ENCODE results near the gene SYNE1.
"Not testable (repeated sequence)": the region's sequence is repeated elsewhere in the genome, so short reads cannot be mapped to it uniquely, and the experiment has no call there.

The SYNE1 gene

GRCh38 chr6:152356662-152357061, 280.5 kb downstream of the SYNE1 start:
- peak; percentile 27 for DNase-seq

GRCh38 chr6:152356016-152356415, 281.1 kb downstream of the SYNE1 start:
- no peak for DNase-seq

- DNase-seq: no peak
Measured at GRCh38 chr6:152355166-152355565, 282.0 kb downstream of the SYNE1 start.

- no peak for DNase-seq
Measured at GRCh38 chr6:152353440-152353839, 283.7 kb downstream of the SYNE1 start.

- no peak for DNase-seq
Measured at GRCh38 chr6:152351742-152352141, 285.4 kb downstream of the SYNE1 start.

GRCh38 chr6:152351110-152351509, 286.1 kb downstream of the SYNE1 start:
- DNase-seq: no peak

GRCh38 chr6:152348116-152348515, 289.0 kb downstream of the SYNE1 start:
- DNase-seq: no peak

- no peak for DNase-seq
Measured at GRCh38 chr6:152343735-152344360, 293.3 kb downstream of the SYNE1 start.

- DNase-seq: no peak
Measured at GRCh38 chr6:152341596-152341995, 295.6 kb downstream of the SYNE1 start.

GRCh38 chr6:152338335-152339125, 298.6 kb downstream of the SYNE1 start:
- peak; percentile 42 for DNase-seq

- no peak for DNase-seq
Measured at GRCh38 chr6:152334555-152334954, 302.6 kb downstream of the SYNE1 start.

GRCh38 chr6:152330961-152331360, 306.2 kb downstream of the SYNE1 start:
- no peak for DNase-seq

GRCh38 chr6:152329638-152330448, 307.3 kb downstream of the SYNE1 start:
- no peak for DNase-seq

GRCh38 chr6:152328200-152328599, 309.0 kb downstream of the SYNE1 start:
- DNase-seq: not testable (repeated sequence)

GRCh38 chr6:152323376-152323775, 313.8 kb downstream of the SYNE1 start:
- DNase-seq: no peak

GRCh38 chr6:152318278-152318677, 318.9 kb downstream of the SYNE1 start:
- no peak for DNase-seq

GRCh38 chr6:152316024-152316423, 321.1 kb downstream of the SYNE1 start:
- DNase-seq: no peak

- DNase-seq: no peak
Measured at GRCh38 chr6:152314483-152314832, 322.7 kb downstream of the SYNE1 start.

GRCh38 chr6:152313542-152314482, 323.4 kb downstream of the SYNE1 start:
- DNase-seq: no peak

GRCh38 chr6:152312434-152312833, 324.7 kb downstream of the SYNE1 start:
- DNase-seq: no peak

GRCh38 chr6:152310371-152310954, 326.7 kb downstream of the SYNE1 start:
- no peak for DNase-seq

GRCh38 chr6:152309648-152310047, 327.5 kb downstream of the SYNE1 start:
- DNase-seq: peak; percentile 57

Measured in RPMI8226 (cell line).